Non-pigmented ciliary epithelial cell (primary cell): ENCODE measurements around the gene FBXL13.
"Not testable (repeated sequence)": the region's sequence is repeated elsewhere in the genome, so short reads cannot be mapped to it uniquely, and the experiment has no call there.

Experiments used
- DNase-seq: peaks from one replicate; pipeline ENCODE4 v3.0.0-alpha.2; 2010; ENCODE audit warnings: low read depth

Gene FBXL13

GRCh38 chr7:103079836-103080235 is 5.2 kb upstream of the FBXL13 start:
- DNase-seq, result no peak

GRCh38 chr7:103078226-103078625 is 3.6 kb upstream of the FBXL13 start:
- not testable (repeated sequence) for DNase-seq

- DNase-seq, result no peak
Observed at GRCh38 chr7:103077318-103077717, 2.7 kb upstream of the FBXL13 start.

- DNase-seq, result no peak
Observed at GRCh38 chr7:103076764-103077163, 2.2 kb upstream of the FBXL13 start.

- no peak for DNase-seq
Observed at GRCh38 chr7:103075337-103075918, 832 bp upstream of the FBXL13 start.

GRCh38 chr7:103073989-103074518 is 542 bp downstream of the FBXL13 start:
- DNase-seq, result no peak

GRCh38 chr7:103071000-103071399 is 3.6 kb downstream of the FBXL13 start:
- no peak for DNase-seq

GRCh38 chr7:103068414-103069403 is 5.9 kb downstream of the FBXL13 start:
- no peak for DNase-seq

- no peak for DNase-seq
Observed at GRCh38 chr7:103065667-103066066, 8.9 kb downstream of the FBXL13 start.

GRCh38 chr7:103063895-103064294 is 10.7 kb downstream of the FBXL13 start:
- DNase-seq, result no peak

- no peak for DNase-seq
Observed at GRCh38 chr7:103059471-103059870, 15.1 kb downstream of the FBXL13 start.

GRCh38 chr7:103058122-103058521 is 16.5 kb downstream of the FBXL13 start:
- DNase-seq, result no peak

- not testable (repeated sequence) for DNase-seq
Observed at GRCh38 chr7:103056006-103056405, 18.6 kb downstream of the FBXL13 start.

- no peak for DNase-seq
Observed at GRCh38 chr7:103051519-103051918, 23.1 kb downstream of the FBXL13 start.

GRCh38 chr7:103048833-103049232 is 25.8 kb downstream of the FBXL13 start:
- DNase-seq, result no peak

GRCh38 chr7:103041815-103042214 is 32.8 kb downstream of the FBXL13 start:
- not testable (repeated sequence) for DNase-seq

- DNase-seq, result not testable (repeated sequence)
Observed at GRCh38 chr7:103037823-103038739, 36.5 kb downstream of the FBXL13 start.

- DNase-seq, result no peak
Observed at GRCh38 chr7:103037476-103037822, 37.1 kb downstream of the FBXL13 start.

GRCh38 chr7:103034318-103034717 is 40.3 kb downstream of the FBXL13 start:
- not testable (repeated sequence) for DNase-seq

GRCh38 chr7:103031781-103032180 is 42.8 kb downstream of the FBXL13 start:
- DNase-seq, result no peak

GRCh38 chr7:103031024-103031423 is 43.6 kb downstream of the FBXL13 start:
- no peak for DNase-seq

GRCh38 chr7:103025341-103025740 is 49.3 kb downstream of the FBXL13 start:
- no peak for DNase-seq
